AG09309 (cell line): Measurements from ENCODE around the gene FASN.
"Not testable (repeated sequence)": the region's sequence is repeated elsewhere in the genome, so short reads cannot be mapped to it uniquely, and the experiment has no call there.

ENCODE experiments used
- DNase-seq: peaks from one replicate; pipeline ENCODE4 v3.0.0-alpha.2; 2010; ENCODE audit warnings: low read depth
- H3K4me3 ChIP-seq: 2 replicates; pipeline ENCODE4 v1.5.1; 2011; ENCODE audit warnings: mild to moderate bottlenecking, low read depth, low read length, moderate library complexity; ENCODE audit not compliant: control insufficient read depth
- CTCF ChIP-seq: IDR thresholded peaks from 2 replicates; pipeline ENCODE4 v1.5.1; 2011; ENCODE audit warnings: mild to moderate bottlenecking, low read depth, low read length, inconsistent platforms; ENCODE audit not compliant: insufficient read depth, control insufficient read depth; ENCODE audit errors: missing control alignments

The FASN gene

GRCh38 chr17:82098169-82098938, at the start of gene FASN:
TSS of gene FASN (minus strand) at chr17:82098236. CDS start at chr17:82096445, 1,791 bp downstream.
- DNase-seq = peak; percentile 73
- TF ChIP-seq CTCF = peak; percentile 57
- peak within 1 kb of the TSS; percentile 74 for H3K4me3 ChIP-seq

GRCh38 chr17:82146663-82147654, 48.9 kb upstream of the FASN start:
- no peak for DNase-seq
- H3K4me3 ChIP-seq = no peak overlapping the region
- TF ChIP-seq CTCF = no peak

- TF ChIP-seq CTCF = no peak
These were observed 47.6 kb upstream of the FASN start for GRCh38 chr17:82145550-82146155.

GRCh38 chr17:82143333-82143732, 45.3 kb upstream of the FASN start:
- no peak for DNase-seq
- H3K4me3 ChIP-seq = no peak overlapping the region
- TF ChIP-seq CTCF = no peak

More at GRCh38 chr17:82145550-82146155, 47.6 kb upstream of the FASN start:
- H3K4me3 ChIP-seq = no peak overlapping the region
- no peak for DNase-seq

GRCh38 chr17:82139961-82140360, 41.9 kb upstream of the FASN start:
- not testable (repeated sequence) for DNase-seq, H3K4me3 ChIP-seq

- H3K4me3 ChIP-seq = no peak overlapping the region
- no peak for TF ChIP-seq CTCF
- no peak for DNase-seq
These were observed 40.5 kb upstream of the FASN start for GRCh38 chr17:82138511-82138992.

GRCh38 chr17:82134101-82134500, 36.1 kb upstream of the FASN start:
- DNase-seq = no peak
- H3K4me3 ChIP-seq = no peak overlapping the region
- no peak for TF ChIP-seq CTCF

GRCh38 chr17:82133166-82133953, 35.3 kb upstream of the FASN start:
- peak; percentile 27 for DNase-seq
- not testable (repeated sequence) for H3K4me3 ChIP-seq
